NCI-H526 (cell line): Measurements from ENCODE around the gene DNMT1.
A peak's percentile ranks its signal among the peaks of the same experiment; 100 is the strongest.

ENCODE experiments used
- DNase-seq, 2 experiments: peaks; one replicate each; lab custom pipeline; 2025; lab: John Stamatoyannopoulos, UW

DNMT1 gene

DNA sequence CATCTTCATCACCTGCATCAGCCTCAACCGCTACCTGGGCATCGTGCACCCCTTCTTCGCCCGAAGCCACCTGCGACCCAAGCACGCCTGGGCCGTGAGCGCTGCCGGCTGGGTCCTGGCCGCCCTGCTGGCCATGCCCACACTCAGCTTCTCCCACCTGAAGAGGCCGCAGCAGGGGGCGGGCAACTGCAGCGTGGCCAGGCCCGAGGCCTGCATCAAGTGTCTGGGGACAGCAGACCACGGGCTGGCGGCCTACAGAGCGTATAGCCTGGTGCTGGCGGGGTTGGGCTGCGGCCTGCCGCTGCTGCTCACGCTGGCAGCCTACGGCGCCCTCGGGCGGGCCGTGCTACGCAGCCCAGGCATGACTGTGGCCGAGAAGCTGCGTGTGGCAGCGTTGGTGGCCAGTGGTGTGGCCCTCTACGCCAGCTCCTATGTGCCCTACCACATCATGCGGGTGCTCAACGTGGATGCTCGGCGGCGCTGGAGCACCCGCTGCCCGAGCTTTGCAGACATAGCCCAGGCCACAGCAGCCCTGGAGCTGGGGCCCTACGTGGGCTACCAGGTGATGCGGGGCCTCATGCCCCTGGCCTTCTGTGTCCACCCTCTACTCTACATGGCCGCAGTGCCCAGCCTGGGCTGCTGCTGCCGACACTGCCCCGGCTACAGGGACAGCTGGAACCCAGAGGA, 80.6 kb downstream of the DNMT1 start:
- peak in 1 of 2 experiments; percentile 30 for DNase-seq

- no peak for DNase-seq
Measured at GRCh38 chr19:10113592-10113963, 81.2 kb downstream of the DNMT1 start.

DNA sequence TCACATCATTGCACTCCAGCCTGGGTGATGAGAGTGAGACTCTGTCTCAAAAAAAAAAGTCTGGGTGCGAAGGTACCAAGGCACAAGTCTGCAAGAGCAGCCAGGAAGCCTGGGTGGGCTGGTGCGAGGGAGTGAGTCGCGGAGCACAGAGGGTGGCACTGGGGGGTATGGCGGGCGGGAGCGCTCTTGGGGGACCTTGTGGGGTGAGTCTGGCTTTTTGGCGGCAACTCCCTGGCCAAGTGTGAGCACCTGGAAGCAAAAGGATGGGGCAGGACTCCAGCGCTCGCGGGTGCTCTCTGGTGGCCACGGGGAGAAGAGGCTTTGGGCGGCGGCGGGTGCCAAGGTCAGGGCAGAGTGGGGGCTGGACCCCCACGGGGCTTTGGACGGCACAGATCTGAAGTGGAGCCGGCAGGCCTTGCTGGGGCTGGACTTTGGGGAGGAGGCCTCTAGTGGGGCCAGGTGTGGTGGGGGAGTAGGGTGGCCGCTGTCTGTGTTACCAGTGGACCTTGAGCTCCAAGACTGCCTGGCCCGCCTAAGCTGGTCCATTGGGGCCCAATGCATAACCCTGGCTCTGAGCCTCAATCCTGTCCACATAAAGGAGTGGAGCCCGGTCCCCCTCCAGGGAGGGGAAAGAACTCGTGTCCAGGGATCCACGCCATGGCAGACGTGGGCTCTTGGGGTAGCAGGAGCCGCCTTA, 81.7 kb downstream of the DNMT1 start:
- DNase-seq = peak in 1 of 2 experiments; percentile 57

GRCh38 chr19:10112037-10112761, 82.6 kb downstream of the DNMT1 start:
- DNase-seq = no peak

GRCh38 chr19:10111405-10111811, 83.3 kb downstream of the DNMT1 start, which contains the start of gene P2RY11:
P2RY11 (plus strand) TSS chr19:10111693; CDS start chr19:10111722, 29 bp downstream.
- no peak for DNase-seq

DNA sequence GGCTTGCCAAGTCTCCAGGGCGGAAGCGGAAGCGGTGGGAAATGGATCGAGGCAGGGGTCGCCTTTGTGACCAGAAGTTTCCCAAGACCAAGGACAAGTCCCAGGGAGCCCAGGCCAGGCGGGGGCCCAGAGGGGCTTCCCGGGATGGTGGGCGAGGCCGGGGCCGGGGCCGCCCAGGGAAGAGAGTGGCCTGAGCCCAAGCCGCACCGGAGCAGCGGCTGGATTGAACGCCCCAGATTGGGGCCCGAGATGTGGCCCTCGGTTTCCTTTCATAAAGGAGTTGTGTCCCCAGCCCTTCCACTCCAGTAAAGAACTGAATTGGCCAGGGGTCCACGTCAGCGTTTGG, 83.8 kb downstream of the DNMT1 start:
- DNase-seq = no peak

- DNase-seq = no peak
Measured at GRCh38 chr19:10110076-10110971, 84.4 kb downstream of the DNMT1 start.

- DNase-seq = no peak
Measured at GRCh38 chr19:10109528-10109927, 85.2 kb downstream of the DNMT1 start.

GRCh38 chr19:10107817-10108367, 86.9 kb downstream of the DNMT1 start:
- DNase-seq = no peak

DNA sequence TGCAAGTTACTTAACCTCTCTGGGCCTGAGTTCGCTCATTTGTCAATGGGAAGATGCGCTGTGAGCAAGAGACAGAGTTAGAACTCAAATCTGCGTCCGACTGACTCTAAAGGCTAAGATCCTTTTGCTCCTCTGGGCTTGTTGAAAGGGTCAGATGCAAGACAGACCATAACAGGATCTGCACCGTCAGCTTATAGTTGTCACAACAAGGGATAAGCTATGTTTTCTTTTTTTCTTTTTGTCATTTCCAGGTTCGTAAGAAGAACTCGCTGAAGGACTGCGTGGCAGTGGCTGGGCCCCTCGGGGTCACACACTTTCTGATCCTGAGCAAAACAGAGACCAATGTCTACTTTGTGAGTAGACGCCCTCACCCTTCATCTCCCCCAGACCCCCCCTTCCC, 87.5 kb downstream of the DNMT1 start:
- DNase-seq = no peak

DNA sequence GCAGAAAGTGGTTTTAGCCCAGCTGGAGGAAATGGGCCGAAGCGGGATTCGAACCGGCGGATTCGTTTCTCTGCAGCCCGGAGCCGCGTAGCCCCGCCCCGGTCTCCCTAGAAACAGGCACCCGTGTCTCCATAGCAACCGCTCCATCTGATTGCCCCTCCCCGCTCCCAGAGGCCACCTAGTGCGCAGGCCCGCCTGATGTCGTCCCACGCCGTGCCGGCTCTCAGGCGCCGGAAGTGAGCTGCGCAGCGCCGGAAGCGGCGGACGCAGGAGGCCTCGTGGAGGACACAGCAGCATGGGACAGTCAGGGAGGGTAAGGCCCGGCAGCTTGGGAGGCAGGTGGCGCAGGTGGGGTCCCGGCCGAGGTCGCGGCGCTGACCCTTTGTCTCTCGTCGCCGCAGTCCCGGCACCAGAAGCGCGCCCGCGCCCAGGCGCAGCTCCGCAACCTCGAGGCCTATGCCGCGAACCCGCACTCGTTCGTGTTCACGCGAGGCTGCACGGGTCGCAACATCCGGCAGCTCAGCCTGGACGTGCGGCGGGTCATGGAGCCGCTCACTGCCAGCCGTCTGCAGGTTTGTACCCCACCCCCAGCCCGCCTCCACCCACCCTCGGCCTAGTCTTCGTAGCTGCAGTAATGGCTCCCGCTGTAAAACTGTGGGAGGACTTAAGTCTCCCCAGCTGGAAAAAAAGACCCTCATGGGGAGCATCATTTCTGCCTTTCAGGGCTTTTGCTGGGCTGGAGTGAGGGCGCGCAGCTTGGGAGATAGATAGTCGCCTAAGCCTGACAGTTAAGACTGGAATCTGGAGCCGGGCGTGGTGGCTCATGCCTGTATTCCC, 88.4 kb downstream of the DNMT1 start, which contains the start of gene PPAN:
TSS of gene PPAN (plus strand) at position 263 of the 837 bp plus-strand sequence. CDS start at position 296, 33 bp downstream.
- DNase-seq = peak; percentile 87 to 97

DNA sequence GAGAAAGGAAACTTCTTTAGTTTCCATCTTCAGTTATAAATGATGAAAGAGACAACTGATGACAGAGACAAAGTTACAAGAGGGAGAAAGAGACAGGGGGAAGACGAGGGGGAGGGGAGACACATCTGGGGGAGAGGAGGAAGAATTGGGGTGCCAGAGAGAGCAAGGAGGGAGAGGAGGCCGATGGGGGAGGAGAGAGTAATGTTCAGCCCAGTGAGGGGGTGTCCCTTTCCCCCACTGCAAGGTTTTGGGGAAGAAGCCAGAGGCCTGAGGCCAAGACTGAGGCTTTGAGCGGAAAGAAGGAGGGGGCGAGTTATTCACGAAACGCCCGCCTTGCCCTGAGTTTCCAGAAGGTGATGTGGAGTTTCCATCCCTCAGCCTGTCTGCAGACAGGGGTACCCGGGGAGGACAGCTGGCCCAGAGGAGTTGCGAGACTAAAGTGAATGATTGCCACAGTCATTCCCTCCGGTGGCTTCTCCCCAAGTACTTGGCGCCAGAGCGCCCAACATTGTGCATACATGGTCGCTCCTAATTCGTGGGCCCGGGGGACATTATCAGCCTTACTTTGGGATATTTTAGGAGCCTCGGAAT, 89.1 kb downstream of the DNMT1 start:
- no peak for DNase-seq

GRCh38 chr19:10104665-10105508, 89.9 kb downstream of the DNMT1 start:
- DNase-seq = no peak

DNA sequence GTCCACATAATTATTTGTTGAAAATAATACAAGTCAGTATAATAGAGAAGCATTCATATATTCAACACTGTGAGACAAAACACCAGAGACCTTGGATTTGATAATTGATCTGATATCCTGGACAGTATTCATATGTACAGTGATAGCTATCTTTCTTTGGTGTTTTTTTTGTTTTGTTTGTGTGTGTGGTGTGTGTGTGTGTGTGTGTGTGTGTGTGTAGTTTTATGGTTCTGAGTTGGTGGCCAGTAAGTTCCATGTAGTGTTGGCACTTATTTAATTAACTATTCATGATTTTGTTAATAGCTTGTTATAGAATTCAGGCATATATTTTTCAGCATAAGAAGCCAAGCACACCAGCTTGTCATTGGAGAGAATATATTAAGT, 90.6 kb downstream of the DNMT1 start:
- no peak for DNase-seq

DNA sequence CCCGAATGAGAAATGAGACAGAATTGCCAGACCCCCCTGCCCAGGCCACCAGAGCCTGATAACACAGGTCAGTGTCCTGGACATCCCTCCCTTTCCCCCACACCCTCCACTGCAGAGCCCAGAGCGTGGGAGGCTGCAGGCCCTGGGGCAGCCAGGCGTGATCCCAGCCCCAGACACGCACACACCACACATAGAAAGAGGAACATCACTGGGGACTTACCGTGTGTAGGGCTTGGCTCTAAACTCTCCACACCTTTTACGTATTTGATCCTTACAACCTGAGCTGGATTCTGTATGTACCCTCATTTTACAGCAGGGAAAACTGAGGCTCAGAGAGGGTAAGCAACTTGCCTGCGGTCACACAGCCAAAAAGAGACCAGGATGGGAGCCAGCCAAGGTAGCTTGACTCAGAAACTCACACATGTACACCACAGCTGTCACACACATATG, 91.9 kb downstream of the DNMT1 start:
- no peak for DNase-seq

DNA sequence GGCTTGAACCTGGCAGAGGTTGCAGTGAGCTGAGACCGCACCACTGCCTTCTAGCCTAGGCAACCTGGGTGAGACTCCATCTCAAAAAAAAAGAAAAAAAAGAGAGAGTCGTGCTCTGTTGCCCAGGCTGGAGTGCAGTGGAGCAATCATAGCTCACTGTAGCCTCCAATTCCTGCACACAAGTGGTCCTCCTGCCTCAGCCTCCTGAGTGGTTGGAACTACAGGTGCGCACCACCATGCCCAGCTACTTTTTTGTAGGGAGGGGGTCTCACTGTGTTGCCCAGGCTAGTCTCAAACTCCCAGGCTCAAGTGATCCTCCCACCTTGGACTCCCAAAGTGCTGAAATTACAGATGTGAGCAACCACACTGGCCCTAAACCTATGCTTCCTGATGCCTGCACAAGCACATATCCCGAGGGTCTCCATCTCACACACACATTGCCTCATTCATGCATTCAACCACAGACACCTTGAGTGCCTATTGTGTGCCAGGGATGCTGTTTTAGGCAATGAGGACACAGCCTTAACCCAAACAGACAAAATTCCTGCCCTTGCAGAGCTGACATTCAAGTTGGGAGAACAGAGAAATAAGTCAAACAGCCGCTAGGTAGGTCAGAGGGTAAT, 94.5 kb downstream of the DNMT1 start:
- DNase-seq = no peak

DNA sequence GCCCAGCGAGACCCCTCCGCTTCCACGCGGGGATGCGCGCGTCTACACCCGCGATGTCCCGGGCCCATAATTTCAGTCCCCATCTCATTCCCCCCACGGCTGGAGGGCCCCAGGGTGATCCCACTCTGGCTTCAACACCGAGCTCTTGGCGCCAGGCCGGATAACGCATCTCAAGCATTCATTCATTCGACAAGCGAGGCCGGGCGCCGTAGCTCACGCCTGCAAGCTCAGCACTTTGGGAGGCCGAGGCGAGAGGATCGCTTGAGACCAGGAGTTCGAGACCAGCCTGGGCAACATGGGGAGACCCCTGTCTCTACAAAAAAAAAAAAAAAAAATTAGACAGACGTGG, 98.2 kb downstream of the DNMT1 start:
- no peak for DNase-seq

DNA sequence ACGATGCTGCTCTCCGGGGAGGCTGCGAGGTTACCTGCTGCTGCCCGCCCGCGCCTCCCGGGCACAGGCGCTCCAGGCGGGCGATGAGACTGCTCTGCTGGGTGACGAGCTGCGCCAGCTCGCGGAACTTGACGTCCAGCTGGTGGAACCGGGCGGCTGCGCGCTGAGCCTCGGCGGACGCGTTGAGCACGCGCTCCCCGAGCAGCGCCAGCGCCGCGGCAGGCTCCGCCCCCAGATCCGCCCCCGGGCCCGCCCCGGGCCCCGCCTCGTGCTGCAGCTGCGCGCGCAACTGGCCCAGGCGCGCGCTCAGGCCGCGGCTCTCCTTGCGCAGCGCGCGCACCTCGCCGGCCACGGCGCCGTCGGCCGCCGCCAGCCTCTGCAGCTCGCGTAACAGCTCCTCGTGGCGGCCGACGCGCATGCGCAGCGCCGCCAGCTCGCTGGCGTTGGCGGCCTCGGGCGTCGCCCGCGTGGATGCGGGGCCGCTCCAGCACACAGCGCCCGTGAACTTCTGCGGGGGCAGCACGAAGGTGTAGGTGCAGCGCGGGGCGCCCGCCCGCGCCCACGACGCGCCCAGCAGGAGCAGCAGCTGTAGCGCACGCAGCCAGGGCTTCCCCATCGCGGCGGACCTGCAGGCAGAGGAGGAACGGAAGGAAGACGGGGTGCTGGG, 98.7 kb downstream of the DNMT1 start:
- peak; percentile 46 to 91 for DNase-seq

- DNase-seq = no peak
Measured at GRCh38 chr19:10095622-10095947, 99.2 kb downstream of the DNMT1 start.
